H1 (cell line): Measurements from ENCODE around the gene FCN3. TPM values are rescaled to one million over a fixed set of nuclear protein-coding genes. Genes with fewer than 3 reads are reported as not detected.

Source experiments
- CTCF ChIA-PET: fragments of 300-600 bp; sonication (Branson Sonifier 250); formaldehyde crosslinking; loops from one replicate; lab custom pipeline; 2021; ENCODE audit not compliant: partially characterized antibody; lab: Charles Lee
- POLR2A ChIA-PET: fragments of 300-600 bp; sonication (Branson Sonifier 250); formaldehyde crosslinking; loops from one replicate; lab custom pipeline; 2021; ENCODE audit warnings: inconsistent platforms; ENCODE audit not compliant: partially characterized antibody; lab: Charles Lee
- DNase-seq, 2 experiments: peaks; one replicate each; pipeline versions ENCODE4 v3.0.0 to v3.0.0-alpha.2; 2010 to 2022; ENCODE audit warnings: low spot score in 2 of 2, low read depth in 1 of 2, mixed read lengths in 1 of 2
- FAIRE-seq: peaks from 2 replicates; lab custom pipeline; 2011; peaks lifted over from hg19 to GRCh38; lab: Jason Lieb, UNC
- H2AFZ ChIP-seq: 2 replicates; pipeline ENCODE4 v1.8.1; 2012; ENCODE audit warnings: low read length, inconsistent platforms
- H2AK5ac ChIP-seq: 2 replicates; pipeline ENCODE4 v1.6.1; 2013; ENCODE audit warnings: low read depth, low read length
- H2BK120ac ChIP-seq: replicated peaks from 2 replicates; pipeline ENCODE3; 2013; ENCODE audit warnings: low read depth, low read length, inconsistent platforms
- H2BK12ac ChIP-seq: 2 replicates; pipeline ENCODE4 v1.6.1; 2013; ENCODE audit warnings: low read depth, low read length
- H2BK15ac ChIP-seq: 2 replicates; pipeline ENCODE4 v1.6.1; 2013; ENCODE audit warnings: low read length
- H2BK20ac ChIP-seq: 2 replicates; pipeline ENCODE4 v1.6.1; 2013; ENCODE audit warnings: low read length
- H2BK5ac ChIP-seq: 2 replicates; pipeline ENCODE4 v1.6.1; 2013; ENCODE audit warnings: low read depth, low read length
- H3K14ac ChIP-seq: 2 replicates; pipeline ENCODE4 v1.6.1; 2013; ENCODE audit warnings: inconsistent platforms; ENCODE audit not compliant: insufficient read length
- H3K18ac ChIP-seq: 2 replicates; pipeline ENCODE4 v1.6.1; 2013; ENCODE audit warnings: low read length; ENCODE audit errors: extremely low read depth
- H3K23ac ChIP-seq: 2 replicates; pipeline ENCODE4 v1.6.1; 2013; ENCODE audit warnings: inconsistent platforms; ENCODE audit not compliant: insufficient read length
- H3K23me2 ChIP-seq: 2 replicates; pipeline ENCODE4 v1.6.1; 2013; ENCODE audit warnings: low read depth, low read length
- H3K27ac ChIP-seq: 2 replicates; pipeline ENCODE4 v1.6.1; 2011; ENCODE audit warnings: low read depth, low read length, inconsistent platforms
- H3K27me3 ChIP-seq, 4 experiments: replicated peaks in 1 of 4; 1 replicate in 1 of 4; 2 replicates in 3 of 4; pipeline versions ENCODE4 v1.6.1 to v1.8.1; 2011 to 2013; ENCODE audit warnings: low read length in 3 of 4, mild to moderate bottlenecking in 3 of 4, inconsistent platforms in 2 of 4, mixed read lengths in 2 of 4, moderate library complexity in 1 of 4; ENCODE audit not compliant: control insufficient read depth in 3 of 4, insufficient read depth in 3 of 4; ENCODE audit errors: extremely low read depth in 1 of 4
- H3K36me3 ChIP-seq, 4 experiments: 2 replicates each; pipeline versions ENCODE4 v1.6.1 to v1.8.1; 2011 to 2013; ENCODE audit warnings: mild to moderate bottlenecking in 4 of 4, low read length in 3 of 4, moderate library complexity in 2 of 4, control low read depth in 1 of 4, inconsistent platforms in 1 of 4; ENCODE audit not compliant: insufficient read depth in 4 of 4, control insufficient read depth in 2 of 4
- H3K4ac ChIP-seq: replicated peaks from 2 replicates; pipeline ENCODE3; 2013; ENCODE audit warnings: low read length, low read depth, mixed read lengths, inconsistent platforms; ENCODE audit not compliant: insufficient read length
- H3K4me1 ChIP-seq, 4 experiments: replicated peaks in 1 of 4; 1 replicate in 1 of 4; 2 replicates in 3 of 4; pipeline versions ENCODE4 v1.6.1 to v1.8.1; 2011 to 2013; ENCODE audit warnings: low read length in 3 of 4, inconsistent platforms in 2 of 4, mixed read lengths in 1 of 4; ENCODE audit not compliant: insufficient read depth in 4 of 4, control insufficient read depth in 3 of 4
- H3K4me2 ChIP-seq, 2 experiments: 2 replicates each; pipeline versions ENCODE4 v1.6.1 to v1.8.1; 2011 to 2013; ENCODE audit warnings: low read depth in 2 of 2, low read length in 2 of 2, control low read depth in 1 of 2, inconsistent platforms in 1 of 2, mild to moderate bottlenecking in 1 of 2; ENCODE audit not compliant: insufficient read depth in 1 of 2
- H3K4me3 ChIP-seq, 4 experiments: fragments of 200-600, 300-600 bp in 1 of 4; sonication (generic), shearing (Covaris generic), sonication (Bioruptor Twin) in 1 of 4; 2 replicates each; pipeline versions ENCODE4 v1.5.1 to v1.8.1; 2011 to 2016; ENCODE audit warnings: low read length in 4 of 4, low read depth in 3 of 4, control low read depth in 2 of 4, inconsistent platforms in 2 of 4, mild to moderate bottlenecking in 2 of 4, mixed read lengths in 1 of 4, moderate library complexity in 1 of 4; ENCODE audit not compliant: insufficient read depth in 2 of 4; ENCODE audit errors: extremely low read depth in 1 of 4
- H3K56ac ChIP-seq: replicated peaks from 2 replicates; pipeline ENCODE3; 2013; ENCODE audit warnings: low read depth, mild to moderate bottlenecking, mixed read lengths, low read length, inconsistent platforms; ENCODE audit not compliant: insufficient read length
- H3K79me1 ChIP-seq: 2 replicates; pipeline ENCODE4 v1.6.1; 2013; ENCODE audit warnings: low read depth, low read length, control low read depth
- H3K79me2 ChIP-seq, 2 experiments: 2 replicates each; pipeline versions ENCODE4 v1.6.1 to v1.8.1; 2012 to 2013; ENCODE audit warnings: low read length in 2 of 2, mild to moderate bottlenecking in 2 of 2, inconsistent platforms in 1 of 2; ENCODE audit not compliant: insufficient read depth in 2 of 2, control insufficient read depth in 1 of 2
- H3K9ac ChIP-seq, 4 experiments: replicated peaks in 1 of 4; 1 replicate in 1 of 4; 2 replicates in 3 of 4; pipeline versions ENCODE4 v1.6.1 to v1.8.1; 2011 to 2013; ENCODE audit warnings: low read depth in 3 of 4, low read length in 3 of 4, control low read depth in 2 of 4, mild to moderate bottlenecking in 2 of 4, moderate library complexity in 2 of 4, inconsistent platforms in 1 of 4; ENCODE audit errors: extremely low read depth in 1 of 4
- H3K9me3 ChIP-seq, 2 experiments: 2 replicates each; pipeline versions ENCODE4 v1.6.1 to v1.8.1; 2012 to 2013; ENCODE audit warnings: mild to moderate bottlenecking in 2 of 2, moderate library complexity in 2 of 2, control low read depth in 1 of 2, inconsistent platforms in 1 of 2, low read depth in 1 of 2, low read length in 1 of 2, mixed read lengths in 1 of 2; ENCODE audit not compliant: insufficient read depth in 2 of 2
- H4K20me1 ChIP-seq, 2 experiments: replicated peaks in 1 of 2; 2 replicates each; pipeline versions ENCODE3 to v1.8.1; 2011 to 2013; ENCODE audit warnings: inconsistent platforms in 2 of 2, low read length in 2 of 2, mild to moderate bottlenecking in 1 of 2; ENCODE audit not compliant: insufficient read depth in 2 of 2, control insufficient read depth in 1 of 2
- H4K5ac ChIP-seq: 2 replicates; pipeline ENCODE4 v1.6.1; 2013; ENCODE audit warnings: low read length, low read depth, mixed read lengths, inconsistent platforms; ENCODE audit not compliant: insufficient read length
- H4K8ac ChIP-seq: 2 replicates; pipeline ENCODE4 v1.8.0; 2013; ENCODE audit warnings: mild to moderate bottlenecking, moderate library complexity, low read length, inconsistent platforms; ENCODE audit not compliant: insufficient read depth; ENCODE audit errors: extremely low read depth
- H4K91ac ChIP-seq: replicated peaks from 2 replicates; pipeline ENCODE3; 2013; ENCODE audit warnings: low read length, mixed read lengths, inconsistent platforms; ENCODE audit not compliant: insufficient read length
- CEBPB ChIP-seq: IDR thresholded peaks from 2 replicates; pipeline ENCODE4 v1.6.1; 2012; ENCODE audit warnings: low read depth, low read length
- KDM4A ChIP-seq: IDR thresholded peaks from one replicate; pipeline ENCODE4 v1.7.1; 2012; ENCODE audit warnings: low read depth, mild to moderate bottlenecking, moderate library complexity, low read length, inconsistent platforms; ENCODE audit not compliant: severe bottlenecking
- WGBS, 2 experiments: shearing (Covaris generic) in 1 of 2; methylation state at CpG; one replicate each; pipeline versions ENCODE4 v1.1.6 to v1.1.7; 2013 to 2015; ENCODE audit warnings: low lambda C conversion rate in 2 of 2, mixed read lengths in 2 of 2, inconsistent platforms in 1 of 2, low coverage in 1 of 2, missing lambda C conversion rate in 1 of 2; ENCODE audit not compliant: insufficient replicate concordance in 2 of 2, insufficient coverage in 1 of 2, insufficient read length in 1 of 2; ENCODE audit errors: extremely low coverage in 1 of 2, missing lambda C conversion rate in 1 of 2; 5-methylcytosine and 5-hydroxymethylcytosine counted together
- polyA plus RNA-seq, 7 experiments: library from polyadenylated mRNA; depleted of rRNA in 3 of 7; stranded (reverse) in 5 of 7; unstranded in 2 of 7; fragments of >200 nt in 5 of 7; fragments of 200-250 nt in 2 of 7; gene quantifications; 1 replicate in 5 of 7; 2 replicates in 1 of 7; 4 replicates in 1 of 7; pipeline versions ENCODE4 v1.2.1 to v1.2.3, GENCODE V29; 2011 to 2013; ENCODE audit warnings: missing spikeins in 2 of 7, mixed read lengths in 2 of 7
- total RNA-seq: library from RNA; stranded (reverse); fragmentation: NEBNext Ultra II Directional; extraction: Animal tissue kit (Norgen Biotek cat#: 25700); gene quantifications from 2 replicates; pipeline ENCODE4 v1.2.1, GENCODE V29; 2021

The FCN3 gene
- total and polyA plus RNA-seq, 2 of the 8 experiments (the other 6 are each of a cell fraction or from before 2014, with no cell fraction given) = 0.30 to 0.57 TPM

DNA sequence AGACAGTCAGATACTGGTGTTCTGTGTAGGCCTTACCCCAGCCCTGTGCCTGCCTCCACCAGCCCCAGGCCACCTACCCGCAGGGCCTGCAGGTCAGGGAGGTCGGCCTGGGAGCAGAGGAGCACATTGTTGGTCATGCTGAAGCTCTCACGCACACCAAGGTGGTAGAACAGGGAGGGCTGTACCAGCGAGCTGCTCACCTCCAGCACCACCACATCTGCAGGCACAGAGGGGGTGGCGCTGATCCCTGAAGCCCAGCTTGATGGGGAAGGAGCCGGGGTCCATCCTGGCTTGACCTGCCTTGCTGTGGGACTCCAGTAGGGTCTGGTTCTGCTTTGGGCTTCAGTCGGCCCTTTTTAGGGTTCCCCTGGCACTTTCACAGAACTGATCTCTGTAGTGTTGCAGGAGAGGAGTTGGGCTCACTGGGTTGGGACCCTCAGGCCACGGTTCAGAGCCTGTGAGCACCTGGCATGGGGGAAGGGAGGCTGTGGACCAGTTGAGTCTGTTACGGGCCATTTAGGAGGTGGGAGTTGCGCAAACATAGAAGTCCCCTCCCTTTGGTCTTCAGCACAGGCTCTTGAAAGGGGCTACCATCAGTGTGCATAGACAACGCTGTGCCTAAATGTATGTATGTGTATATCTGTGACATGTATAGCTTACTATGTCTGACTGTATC, 9.8 kb downstream of the FCN3 start:
- Histone ChIP-seq H3K4me3 (peak overlapping the region in 1 of 4 experiments; percentile 62; a peak in 1 of 8 replicates), H3K14ac (no peak overlapping the region), H3K4ac (no peak overlapping the region), H3K79me1 (no peaks in the 10 kb centered on the region), H3K9me3 (no peaks in the 10 kb centered on the region), H3K4me2 (peak overlapping the region; percentile 85 to 97; a peak in 3 of 4 replicates), H4K8ac (no peak overlapping the region; the same call in 1 of the 2 replicates), H3K27me3 (peaks cover 6 to 21% (median 15%) of the 10 kb centered on the region in 4 experiments), H2BK15ac (peak overlapping the region; percentile 14; the same call in 1 of the 2 replicates), H3K23me2 (peaks cover 14% of the 10 kb centered on the region; the same call in 1 of the 2 replicates), H4K20me1 (peaks cover 0 to 4% of the 10 kb centered on the region in 2 experiments), H2BK120ac (no peak overlapping the region), H2BK20ac (no peak overlapping the region), H2AK5ac (0 out of 2 replicates have a peak overlapping the region, but pooled peaks have one; percentile 9), H2BK5ac (peak overlapping the region; percentile 48; the same call in 1 of the 2 replicates), H3K23ac (no peak overlapping the region), H3K27ac (no peak overlapping the region), H3K56ac (no peak overlapping the region), H2AFZ (no peak overlapping the region), H4K91ac (no peak overlapping the region), H4K5ac (no peak overlapping the region), H3K4me1 (peaks cover 6 to 24% (median 10%) of the 10 kb centered on the region in 4 experiments), H3K79me2 (no peaks in the 10 kb centered on the region), H2BK12ac (peak overlapping the region; percentile 33; the same call in 1 of the 2 replicates), H3K18ac (no peak overlapping the region), H3K36me3 (no peaks in the 10 kb centered on the region), H3K9ac (no peak overlapping the region)
- DNase-seq = no peak
- ChIA-PET POLR2A (interaction anchor here (0.6 to 10.3 kb wide), 11 partner anchors 12 to 206 kb away, joined by 3 to 101 read pairs (median 4); partner anchors contain the start of gene CD164L2), CTCF (interaction anchor here (0.7 to 28.8 kb wide), 16 partner anchors 9 to 242 kb away, joined by 3 to 625 read pairs (median 8); partner anchors contain the start of genes CD164L2, FCN3, GPR3 and SYTL1)
- 80% methylated on average over 11 of the region's 11 CpGs; no CpG with 5 or more reads in 1 of the 2 experiments for WGBS, 2 experiments
- no peak for TF ChIP-seq KDM4A
- peak; percentile 59 for TF ChIP-seq CEBPB
- FAIRE-seq = no peak
